Hematopoietic multipotent progenitor cell treated with erythropoietin and hydrocortisone succinate and interleukin-3 and kit ligand, for 4 days (in vitro differentiated cells): ENCODE measurements around the gene ATP1B3.

Source experiments
- DNase-seq: peaks from one replicate; pipeline ENCODE4 v3.0.0-alpha.2; 2015

The ATP1B3 gene

DNA sequence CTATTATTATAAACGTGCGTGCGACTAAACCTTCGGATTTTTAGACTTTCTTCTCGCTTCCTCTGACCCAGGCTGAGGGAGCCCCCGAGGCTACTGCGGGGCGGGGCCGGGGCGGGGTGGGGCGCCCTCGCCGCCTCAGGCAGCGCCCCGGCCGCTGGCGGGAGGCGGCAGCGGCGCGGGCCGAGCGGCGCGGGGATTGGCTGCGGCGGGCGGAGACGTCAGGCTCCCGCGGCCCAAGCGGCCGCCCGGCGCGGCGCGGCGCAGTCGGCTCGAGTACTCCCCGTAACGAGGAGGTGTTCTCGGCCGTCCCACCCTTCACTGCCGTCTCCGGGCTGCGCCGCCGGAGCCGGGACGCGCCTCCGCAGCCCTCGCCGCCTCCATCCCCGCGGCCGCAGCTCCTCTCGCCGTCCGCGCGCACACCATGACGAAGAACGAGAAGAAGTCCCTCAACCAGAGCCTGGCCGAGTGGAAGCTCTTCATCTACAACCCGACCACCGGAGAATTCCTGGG lies at the start of gene ATP1B3:
ATP1B3 (plus strand) TSS at position 263 of the 510 bp plus-strand sequence; CDS start at position 422, 159 bp downstream.
- DNase-seq, result peak; percentile 94

DNA sequence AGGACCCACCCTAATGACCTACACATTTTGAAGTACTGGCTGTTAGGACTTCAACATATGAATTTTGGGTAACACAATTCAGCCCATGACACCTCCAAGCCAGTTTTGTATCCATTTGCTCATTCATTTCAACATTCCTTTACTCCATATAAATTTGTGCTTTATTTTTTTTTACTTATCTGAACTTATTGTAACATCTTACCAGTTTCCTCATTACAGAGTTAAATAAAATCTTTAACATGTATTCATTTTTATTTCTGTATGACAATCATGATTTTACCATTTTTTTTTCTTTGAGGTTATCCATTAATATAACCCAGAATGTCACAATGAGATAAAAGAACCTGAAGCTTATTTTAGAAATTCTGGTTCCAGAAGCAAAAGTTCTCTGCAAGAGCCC lies 48.0 kb upstream of the ATP1B3 start:
- no peak for DNase-seq

DNA sequence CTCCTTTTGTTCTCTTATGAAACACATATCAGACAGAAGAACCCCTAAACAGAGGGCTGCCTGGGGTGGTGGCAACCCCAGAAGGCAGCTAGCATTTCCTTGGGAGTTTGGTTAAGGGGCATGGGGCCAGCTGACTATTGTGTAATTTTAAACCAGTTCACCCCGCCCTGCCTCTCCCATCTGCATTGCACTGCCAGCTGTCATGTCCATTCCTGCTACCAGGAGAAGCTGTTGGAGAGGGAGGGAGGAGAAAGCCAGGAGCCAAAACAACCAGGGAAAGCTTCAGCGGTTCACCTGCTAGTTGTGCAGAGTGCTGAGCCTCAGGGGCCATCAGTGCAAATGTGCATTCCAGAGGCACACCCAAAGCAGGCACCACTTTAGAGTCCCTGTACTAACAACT lies 47.6 kb upstream of the ATP1B3 start:
- DNase-seq, result peak; percentile 39

DNA sequence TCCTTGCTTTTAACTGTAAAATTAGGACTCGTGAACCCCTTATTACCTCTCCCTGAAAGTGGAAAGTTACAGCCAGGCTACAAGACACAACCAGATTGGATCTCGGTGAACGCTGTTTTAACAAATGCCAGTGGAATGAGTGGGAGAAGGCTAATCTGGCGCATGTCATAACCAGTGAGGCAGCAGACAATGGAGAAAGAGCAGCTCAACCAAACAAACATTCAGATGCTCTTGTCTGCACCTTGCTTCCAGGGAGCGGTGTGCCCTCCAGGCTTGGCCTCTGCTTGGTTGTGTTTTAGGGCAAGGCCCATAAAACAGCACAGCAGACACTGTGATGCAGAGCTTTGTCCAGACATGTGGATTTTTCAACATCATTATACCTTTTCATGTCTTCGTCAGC lies 45.9 kb upstream of the ATP1B3 start:
- DNase-seq, result no peak

DNA sequence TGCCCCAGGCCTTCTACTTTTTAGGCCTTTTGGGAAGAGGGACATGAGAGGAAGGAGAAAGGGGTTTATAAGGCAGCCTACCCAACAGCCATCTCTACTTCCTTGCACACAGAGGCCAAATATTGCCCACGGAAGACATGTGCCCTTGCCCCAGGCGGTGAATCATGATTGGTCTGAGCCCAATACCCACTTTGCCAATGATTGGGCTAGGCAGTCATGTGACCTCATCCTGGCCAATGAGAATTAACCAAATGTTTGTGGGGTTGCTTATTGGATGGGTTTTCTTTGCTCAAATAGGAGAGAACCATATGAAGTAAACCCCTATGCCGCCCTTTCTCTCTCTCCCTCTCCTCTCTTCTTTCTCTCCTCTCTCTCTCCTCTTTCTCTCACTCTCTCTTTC lies 42.2 kb upstream of the ATP1B3 start:
- DNase-seq, result no peak

DNA sequence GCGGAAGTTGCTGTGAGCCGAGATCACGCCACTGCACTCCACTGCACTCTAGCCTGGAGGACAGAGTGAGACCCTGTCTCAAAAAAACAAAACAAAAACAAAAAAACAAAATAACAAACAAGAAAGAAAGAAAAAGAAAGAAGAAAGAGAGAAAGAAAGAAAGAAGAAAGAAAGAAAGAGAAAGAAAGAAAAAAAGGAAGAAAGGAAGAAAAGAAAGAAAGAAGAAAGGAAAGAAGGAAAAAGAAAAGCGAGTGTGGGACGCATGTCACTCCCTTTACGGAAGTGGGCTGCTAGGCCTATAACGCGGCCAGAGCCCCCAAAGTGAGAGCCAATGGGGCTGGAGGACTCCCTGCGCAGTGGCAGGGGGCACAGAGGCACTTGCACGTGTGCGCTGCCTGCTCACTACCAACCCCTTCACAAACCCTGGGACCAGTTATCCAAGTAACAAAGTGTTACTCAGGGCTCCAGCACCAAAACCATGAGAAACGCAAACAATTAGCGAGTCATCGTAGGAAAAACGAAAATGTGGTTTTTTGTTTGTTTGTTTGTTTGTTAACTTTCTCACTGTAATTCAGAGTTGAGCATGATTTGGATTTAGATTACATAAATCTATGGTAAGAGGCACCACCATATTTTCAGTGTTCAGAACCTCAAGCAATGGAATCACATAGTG lies 40.8 kb upstream of the ATP1B3 start:
- no peak for DNase-seq

DNA sequence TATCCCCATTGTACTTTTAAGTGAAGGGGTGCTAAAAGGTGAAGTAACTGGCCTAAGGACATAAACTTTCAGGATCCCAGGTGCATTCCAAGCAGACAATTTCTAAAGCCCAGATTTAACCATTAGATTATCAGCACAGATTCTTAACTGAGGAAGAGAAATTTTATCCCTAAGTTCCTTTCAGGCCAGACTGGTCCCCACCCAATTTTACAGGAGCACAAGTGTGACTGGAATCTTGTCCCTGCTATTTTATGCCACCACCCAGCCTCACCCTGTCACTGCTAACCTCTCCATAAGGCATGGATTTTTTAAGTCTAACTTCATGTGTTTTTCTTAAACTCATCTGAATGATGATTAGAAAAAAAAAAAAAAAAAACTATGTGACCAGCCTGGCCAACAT lies 37.1 kb upstream of the ATP1B3 start:
- no peak for DNase-seq

DNA sequence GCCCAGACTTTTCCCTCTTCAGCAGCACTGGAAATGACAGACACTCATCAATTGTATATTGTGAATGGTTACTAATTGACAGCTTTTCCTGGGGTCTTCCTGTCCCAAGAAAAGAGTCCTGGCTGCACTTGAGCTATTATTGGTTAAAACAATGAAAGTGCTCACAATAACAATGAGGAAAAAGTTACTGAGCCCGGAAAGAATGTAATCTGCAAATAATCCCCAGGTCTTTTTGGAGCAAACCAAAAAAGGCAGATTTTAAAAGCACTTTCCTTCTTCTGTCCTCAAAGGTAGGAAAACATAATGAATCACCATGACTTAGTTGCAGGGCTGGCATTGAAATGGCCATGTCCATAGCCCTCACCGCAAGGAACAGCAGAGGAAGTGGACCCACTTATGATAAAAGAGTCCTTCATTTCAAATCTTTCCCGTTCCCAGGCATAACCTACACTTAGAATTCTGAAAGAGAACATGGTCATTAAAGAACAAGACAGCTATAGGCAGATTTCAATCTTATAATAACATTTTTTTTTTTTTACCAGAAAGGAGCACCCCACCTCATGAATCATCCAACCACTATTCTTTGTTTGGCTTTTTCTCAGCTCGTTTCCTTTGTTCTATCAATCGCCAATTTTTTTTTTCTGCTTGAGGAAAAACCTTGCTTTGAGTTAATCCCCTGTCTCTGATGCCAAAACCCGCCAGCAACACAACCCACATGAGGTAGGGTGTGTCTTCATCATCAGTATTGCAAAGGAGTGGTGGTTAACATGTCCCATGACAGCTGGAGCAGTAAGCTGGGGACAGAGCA lies 35.5 kb upstream of the ATP1B3 start:
- DNase-seq, result no peak

DNA sequence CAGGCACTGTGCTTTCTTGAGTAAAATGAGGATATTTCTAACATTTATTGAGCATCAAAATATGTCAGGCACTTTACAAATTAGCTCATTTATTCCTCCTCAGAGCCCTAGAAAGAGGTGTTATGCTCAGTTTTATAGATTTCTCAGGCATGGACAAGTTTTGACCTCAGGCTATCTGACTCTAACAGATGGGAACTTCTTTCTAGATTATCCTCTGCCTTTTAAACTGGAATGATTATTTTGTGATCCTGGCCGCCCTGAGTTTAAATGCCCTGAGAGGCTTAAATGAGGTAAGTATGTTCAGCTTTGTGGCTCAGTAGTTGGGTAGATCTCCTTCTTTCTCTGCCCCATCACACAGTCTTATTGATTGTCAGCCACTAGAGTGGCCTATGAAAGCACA lies 32.3 kb upstream of the ATP1B3 start:
- no peak for DNase-seq

DNA sequence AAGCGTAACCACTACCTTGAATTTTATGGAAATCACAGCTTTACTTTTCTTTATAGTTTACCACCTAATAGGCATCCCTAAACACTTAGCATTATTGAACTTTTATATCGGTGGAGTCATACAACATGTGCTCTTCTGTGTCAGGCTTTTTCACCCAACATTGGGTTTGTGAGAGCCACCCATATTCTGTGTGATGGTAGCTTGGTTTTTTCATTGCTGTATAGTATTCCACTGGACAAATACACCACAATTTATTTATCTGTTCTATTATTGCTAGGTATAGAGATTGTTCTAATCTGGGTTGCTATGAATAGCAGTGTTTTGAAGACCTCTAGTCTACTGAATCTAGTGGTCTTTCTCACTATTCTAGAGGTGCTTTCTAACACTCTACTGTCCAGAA lies 31.6 kb upstream of the ATP1B3 start:
- DNase-seq, result no peak

DNA sequence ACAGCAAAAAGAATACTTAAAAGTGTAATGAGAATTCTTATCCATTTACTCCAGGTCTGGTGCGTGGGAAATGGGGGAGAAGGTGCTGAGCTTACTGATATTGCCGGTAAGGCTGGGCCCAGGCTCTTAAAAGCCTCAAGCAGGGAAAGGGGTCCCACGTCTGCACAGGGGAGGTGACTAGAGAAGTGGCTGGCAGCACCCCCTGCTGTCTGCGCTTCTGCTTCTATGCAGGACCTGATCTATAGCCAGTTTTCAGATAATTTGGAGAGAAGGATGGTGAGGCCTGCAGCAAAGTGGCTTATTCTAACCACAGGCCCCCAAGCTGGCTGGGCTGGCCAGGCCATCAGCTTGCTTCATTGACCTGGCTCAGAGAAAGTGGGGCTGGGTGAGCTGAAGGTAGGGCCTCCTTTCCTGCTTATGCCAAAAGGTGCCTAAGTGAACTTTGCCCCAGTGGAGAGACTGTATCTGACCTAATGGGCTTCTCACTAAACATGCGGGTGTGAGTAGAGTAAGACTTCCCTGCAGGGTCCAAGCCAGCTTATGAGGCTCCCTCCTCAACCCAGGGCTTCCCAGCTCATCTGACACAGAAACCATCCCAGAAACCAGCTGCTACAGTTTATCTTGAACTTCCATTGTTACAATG lies 30.9 kb upstream of the ATP1B3 start:
- DNase-seq, result peak; percentile 67

DNA sequence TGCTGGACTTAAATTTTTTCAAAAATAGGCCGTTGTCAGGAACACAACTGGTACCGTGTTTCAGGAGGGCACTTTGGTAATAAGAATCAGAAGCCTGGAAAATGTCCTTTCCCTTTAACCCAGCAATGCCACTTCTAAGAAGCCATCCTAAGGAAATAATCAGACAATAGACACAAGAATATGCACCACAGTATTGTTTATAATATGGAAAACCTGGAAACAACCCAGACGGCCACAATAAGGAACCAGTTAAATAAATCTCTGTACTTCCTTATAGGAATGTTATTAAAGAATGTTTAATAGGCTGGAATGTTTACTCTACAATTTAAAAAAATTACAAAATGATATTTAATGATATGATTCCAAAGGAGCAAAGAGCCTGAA lies 30.4 kb upstream of the ATP1B3 start:
- DNase-seq, result no peak

DNA sequence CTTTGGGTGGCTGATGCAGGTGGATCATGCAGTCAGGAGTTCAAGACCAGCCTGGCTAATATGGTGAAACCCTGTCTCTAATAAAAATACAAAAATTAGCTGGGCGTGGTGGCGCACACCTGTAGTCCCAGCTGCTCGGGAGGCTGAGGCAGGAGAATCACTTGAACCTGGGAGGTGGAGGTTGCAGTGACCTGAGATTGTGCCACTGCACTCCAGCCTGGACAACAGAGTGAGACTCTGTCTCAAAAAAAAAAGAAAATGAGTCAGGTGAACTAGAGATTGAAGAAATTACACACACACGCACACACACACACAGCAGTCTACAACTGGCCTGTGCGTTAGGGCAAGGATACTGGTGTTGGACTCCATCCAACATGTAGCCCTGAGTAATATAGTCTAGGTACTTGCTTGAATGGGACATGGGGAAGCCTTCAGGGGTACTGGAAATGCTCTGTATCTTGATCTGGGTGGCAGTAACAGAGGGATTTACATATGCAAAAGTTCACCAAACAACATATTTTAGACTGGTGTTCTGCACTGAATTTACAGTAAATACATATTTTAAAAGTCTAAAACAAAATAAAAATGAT lies 28.2 kb upstream of the ATP1B3 start:
- DNase-seq, result peak; percentile 48

DNA sequence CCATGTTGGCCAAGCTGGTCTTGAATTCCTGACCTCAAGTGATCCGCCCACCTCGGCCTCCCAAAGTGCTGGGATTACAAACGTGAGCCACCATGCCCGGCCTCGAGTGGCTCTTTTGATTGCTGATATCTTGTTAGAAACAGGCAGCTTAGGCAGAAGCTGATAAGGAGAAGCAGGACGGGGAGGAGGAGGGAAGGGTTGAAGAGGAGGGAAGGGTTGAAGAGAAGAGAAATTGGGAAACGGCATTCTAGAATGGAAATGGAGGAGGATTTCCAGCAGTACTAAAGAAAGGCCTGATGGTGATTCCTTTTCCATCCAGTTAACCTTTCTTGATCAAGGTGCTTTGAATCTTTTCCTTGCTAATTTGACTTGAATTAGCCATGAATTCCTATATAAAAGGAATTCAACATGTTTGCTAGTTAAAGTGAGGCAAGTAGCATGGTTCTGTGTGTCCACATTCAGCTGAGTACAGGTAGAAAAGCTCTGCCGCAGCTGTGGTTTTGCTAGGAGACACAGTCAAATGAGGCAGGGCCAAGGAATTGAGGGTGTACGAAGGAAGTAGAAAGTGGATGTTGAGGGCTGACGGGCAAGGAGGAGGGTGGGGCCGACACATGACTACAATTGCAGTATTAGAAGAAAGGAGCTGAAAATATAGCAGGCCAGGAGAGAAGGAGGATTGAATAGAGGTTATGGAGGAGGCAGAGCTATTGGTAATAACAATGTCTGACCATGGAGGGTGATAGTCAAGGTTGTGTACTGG lies 27.2 kb upstream of the ATP1B3 start:
- DNase-seq, result peak; percentile 92

DNA sequence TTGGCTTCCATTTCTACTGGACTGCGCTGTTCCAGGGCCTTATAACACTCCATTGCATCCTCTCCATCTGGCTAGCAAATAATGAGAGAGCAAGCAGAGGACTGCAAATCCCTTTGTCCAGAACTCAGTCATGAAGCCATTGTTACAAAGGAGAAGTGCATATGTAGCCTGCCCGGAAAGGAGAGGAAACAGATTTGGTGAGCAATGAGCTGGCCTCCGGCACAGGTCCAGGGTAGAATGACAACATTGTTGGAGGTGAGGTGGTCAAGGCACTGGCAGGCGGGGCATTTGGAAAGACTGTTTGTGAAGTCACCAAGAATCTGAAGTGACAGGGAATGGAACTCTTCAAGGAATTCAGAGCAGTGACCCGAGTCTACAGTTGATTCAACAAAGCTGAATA lies 25.0 kb upstream of the ATP1B3 start:
- DNase-seq, result no peak

DNA sequence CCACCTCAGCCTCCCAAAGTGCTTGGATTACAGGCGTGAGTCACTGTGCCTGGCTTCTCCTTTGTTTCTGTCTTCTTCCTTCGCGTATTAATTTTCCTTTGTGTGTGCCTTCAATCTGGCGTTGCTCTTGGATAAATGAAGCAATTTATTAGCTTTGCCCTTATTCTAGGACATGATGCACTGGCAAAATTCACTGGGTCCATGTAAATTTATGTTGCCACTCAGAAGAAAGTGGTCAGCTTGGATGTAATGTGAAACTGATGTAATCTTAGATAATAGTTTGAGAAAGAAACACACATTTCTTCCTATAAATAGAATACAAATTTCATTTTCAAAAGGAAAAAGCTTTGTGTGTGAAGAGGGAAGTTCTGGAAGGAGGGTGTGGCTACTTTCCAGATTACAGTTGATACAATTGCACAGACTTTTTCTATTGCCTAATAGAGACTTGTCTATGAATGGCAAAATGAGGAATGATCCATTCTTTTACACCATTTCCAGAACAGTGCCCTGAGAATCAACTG lies 23.3 kb upstream of the ATP1B3 start:
- DNase-seq, result peak; percentile 47

DNA sequence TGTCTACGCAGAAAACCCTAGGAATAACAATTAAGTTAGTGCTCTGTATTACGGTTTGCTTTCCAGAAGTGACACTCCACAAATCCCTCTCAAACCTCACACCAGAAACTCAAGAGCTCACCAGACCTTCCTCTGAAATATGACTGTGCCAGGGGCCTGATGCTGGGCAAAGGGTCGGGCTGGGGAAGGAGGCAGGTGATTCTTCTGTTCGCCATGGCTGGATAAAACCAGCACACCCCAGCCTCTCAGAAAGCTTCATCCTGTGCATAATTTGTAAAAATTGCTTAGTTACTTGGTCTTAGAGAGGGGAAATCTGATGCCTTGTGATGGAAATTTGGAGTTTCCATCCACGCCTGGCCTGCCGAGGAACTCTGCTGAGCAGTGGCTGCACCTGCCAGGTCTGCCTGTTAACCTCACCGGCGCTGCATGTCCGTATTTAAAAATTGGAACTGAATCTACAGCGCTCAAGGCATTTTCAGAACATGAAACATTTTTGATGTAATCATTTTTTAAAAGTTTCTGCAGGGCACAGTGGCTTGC lies 22.7 kb upstream of the ATP1B3 start:
- no peak for DNase-seq

DNA sequence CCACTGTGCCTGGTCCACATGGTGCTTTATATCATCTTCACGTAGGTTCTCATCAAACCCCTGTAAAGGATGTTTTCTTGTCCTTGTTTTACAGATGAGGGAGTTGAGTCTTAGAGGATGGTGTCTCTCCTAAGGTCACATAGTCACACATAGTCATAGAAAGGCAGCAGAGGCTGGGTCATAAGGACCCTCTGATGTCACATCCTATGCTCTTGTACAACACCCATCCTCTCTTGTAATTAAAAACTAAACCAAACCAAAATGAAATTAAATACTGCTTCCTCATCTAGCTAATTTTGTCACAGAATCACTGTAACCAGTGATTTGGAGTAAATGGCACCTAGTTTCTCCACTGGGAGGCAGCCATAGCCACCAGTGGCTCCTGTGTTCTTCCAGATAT lies 21.8 kb upstream of the ATP1B3 start:
- DNase-seq, result no peak

DNA sequence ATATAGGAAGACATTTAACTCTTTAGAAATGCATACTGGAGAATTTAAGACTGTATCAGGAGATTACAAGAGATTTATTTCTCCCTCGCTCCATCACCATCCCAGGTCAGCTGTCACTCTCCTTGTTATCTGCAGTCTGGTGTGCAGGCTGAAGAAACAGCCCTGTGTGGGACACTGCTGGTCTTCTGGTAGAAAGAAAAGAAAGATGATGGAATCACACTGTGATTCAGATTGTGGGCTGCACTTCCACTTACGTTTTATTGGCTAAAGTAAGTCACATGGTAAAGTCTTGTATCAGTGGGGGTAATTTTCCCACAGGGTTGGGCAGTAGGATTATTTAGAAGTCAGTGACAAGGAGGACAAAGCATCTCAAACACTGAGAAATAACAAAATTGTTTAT lies 18.1 kb upstream of the ATP1B3 start:
- DNase-seq, result no peak

DNA sequence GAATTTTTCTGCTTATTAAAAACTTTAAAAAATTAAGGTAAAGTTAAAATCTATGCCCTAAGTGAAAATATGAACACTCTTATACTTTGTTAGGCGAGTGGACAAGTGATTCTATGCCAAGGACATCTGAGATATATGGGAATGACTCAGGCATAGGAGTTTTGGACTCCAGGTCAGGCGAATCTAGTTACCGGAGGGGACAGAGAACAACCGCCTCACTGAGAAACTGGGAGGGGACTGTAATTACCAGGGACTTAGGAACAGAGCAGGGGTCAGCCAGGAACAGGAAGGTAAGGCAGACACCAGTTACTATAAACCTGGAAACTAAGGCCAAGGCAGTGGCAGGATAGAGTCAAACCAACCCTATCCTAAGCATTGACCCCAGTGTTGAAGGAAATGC lies 16.8 kb upstream of the ATP1B3 start:
- no peak for DNase-seq

DNA sequence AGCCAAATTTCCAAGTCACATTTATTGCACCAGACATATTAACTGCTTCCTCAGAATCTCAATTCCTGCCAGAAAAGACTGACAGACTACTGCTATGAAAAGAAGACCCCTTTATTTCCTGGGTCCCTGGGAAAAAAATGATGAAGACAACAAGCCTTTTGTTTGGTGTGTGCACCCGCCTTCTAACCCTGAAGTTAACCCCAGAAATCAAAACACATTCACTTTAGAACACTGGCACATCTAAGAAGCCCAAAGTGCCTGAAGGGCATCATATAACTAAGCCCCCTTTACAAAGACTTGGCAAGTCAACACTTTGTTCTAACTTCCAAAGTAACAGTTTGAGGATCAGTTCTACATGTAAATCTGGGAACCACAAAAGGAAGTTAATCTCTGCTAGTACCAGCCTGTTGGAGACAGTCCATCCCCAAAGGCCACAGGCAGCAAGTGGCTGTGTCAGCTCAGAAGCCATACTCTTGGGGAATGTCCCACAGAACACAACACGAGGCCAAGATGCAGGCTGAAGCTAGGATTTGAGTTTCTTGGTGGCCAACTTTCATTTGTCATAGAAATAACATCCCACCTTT lies 16.3 kb upstream of the ATP1B3 start:
- DNase-seq, result no peak
